GM21360 (cell line): Measurements from ENCODE around the gene SEPTIN2.
"Not testable (repeated sequence)": the region's sequence is repeated elsewhere in the genome, so short reads cannot be mapped to it uniquely, and the experiment has no call there.

ENCODE experiments used
- ATAC-seq: cut with Tn5 transposase; IDR thresholded peaks from one replicate; pipeline ENCODE4 v1.9.1; 2021; ENCODE audit warnings: mild to moderate bottlenecking, moderate library complexity; ENCODE audit not compliant: unreplicated experiment

Gene SEPTIN2

DNA sequence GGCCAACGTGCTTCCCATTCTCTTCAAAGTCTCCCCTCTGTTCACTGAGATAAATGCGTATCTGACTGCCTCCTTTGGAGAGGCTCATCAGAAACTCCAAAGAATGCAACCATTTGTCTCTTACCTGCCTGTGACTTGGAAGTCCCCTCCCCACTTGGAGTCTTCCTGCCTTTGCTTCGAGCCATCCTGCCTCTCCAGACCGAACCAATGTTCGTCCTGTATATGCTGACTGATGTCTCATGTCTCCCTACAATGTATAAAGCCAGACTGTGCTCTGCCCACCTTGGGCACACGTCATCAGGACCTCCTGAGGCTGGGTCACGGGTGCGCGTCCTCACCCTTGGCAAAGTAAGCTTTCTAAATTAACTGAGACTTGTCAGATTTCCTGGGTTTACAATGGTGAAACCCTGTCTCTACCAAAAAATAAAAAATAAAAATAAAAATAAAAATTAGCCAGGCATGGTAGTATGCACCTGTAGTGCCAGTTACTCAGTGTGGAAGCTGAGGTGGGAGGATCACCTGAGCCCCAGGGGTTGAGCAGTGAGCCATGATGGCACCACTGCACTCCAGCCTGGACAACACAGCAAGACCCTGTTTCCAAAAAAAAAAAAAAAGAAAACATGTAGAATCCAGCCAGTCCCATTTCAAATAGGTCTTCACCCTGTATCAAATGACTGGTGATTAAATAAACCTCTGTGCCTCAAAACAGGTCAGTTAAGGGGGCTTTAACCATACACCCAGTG, 29.2 kb upstream of the SEPTIN2 start:
- no peak for ATAC-seq

DNA sequence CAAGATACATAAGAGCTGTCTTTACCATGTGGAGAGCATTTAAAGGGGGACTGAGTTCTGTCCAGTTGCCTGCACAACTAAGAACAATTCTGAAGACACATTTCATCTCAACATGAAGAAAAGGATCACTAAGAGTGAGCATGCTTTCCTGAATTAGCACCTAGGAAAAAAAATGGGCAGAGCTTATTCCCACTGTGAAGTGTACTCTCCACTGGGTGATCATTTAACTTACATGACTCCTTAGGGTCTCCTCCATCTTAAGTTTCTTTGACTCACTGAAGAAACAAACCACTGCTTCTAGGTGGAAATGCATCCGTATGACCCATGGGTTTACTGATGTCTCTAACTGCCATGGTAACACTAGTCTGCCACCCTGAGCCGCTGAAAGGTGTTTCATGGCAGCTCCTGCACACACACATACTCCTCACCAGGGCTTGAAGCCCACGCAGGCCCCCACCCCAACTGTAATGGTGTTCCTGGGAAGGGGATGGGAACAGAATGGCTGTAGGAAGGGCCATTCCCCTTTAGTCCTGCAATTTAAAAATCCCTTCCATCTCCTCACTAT, 27.3 kb upstream of the SEPTIN2 start:
- no peak for ATAC-seq

DNA sequence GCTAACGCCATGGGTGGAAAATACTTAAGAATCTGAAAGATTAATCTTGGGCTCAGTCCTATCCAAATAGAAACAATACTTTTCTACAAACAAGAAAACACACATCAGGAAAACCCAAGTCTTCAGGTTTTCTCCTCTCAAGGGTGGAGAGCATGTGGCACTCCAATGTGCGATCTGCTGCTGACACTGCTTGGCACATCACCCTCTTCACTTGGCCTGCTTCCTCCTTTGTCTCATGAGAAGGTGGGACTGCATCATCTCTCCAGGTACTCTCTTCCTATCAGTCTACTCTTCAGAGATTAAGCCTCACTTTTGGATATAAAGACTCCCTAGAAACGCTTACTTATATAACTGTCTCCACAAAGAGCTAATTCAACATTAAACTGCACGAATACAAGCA, 26.7 kb upstream of the SEPTIN2 start:
- no peak for ATAC-seq

DNA sequence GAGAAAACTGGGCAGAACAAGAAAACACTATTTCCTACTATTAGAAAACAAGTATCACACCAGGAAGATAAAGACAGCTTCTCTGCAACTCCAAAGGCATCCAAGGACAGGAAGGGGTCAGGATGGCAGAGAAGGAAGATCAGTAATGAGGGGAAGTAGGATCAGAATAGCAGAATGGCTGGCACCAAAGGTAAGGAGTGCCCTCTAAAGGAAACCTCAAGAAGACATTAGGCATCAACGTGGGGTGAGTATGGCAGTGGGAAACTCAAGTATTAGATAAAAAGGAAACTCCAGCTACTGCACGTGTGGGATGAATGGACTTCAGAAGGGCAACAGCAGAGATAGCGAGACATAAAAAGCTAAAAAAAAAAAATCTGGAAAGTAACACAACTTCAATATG, 26.1 kb upstream of the SEPTIN2 start:
- ATAC-seq, result no peak

DNA sequence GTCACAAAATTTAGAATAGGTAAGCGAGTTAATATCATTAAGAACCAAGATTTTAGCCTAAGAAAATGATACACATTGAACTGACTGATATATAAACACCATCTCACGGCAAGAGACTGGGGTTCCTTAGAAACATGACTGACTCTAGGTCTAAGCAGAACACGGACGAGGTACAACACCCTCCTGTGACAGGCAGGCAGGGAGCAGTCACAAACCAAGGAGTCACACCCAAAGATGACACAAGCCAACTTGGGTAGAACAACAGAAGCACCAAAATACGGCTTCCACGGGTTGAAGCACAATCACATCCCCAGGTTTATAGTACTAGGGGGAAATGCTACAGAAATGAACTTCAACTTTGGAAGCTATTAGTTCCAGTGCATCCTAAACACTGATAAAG, 24.6 kb upstream of the SEPTIN2 start:
- ATAC-seq, result no peak

DNA sequence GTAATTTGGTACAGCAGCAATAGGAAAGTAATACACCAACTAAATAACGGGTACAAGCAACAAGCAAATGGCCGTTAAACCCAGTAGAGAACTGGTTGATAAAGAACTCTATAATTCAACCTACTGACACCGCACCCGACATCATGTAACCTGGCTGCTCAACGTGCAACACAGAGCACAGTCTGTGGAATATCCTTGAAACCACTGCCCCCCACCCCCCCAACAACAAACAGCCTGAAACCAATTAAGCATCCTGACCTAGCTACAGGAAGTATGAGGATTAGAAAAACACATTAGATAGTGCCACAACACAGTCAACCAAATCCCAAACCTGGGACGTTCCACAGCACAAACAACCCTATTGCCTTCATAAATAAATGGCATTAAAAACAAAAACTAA, 23.7 kb upstream of the SEPTIN2 start:
- ATAC-seq, result no peak

DNA sequence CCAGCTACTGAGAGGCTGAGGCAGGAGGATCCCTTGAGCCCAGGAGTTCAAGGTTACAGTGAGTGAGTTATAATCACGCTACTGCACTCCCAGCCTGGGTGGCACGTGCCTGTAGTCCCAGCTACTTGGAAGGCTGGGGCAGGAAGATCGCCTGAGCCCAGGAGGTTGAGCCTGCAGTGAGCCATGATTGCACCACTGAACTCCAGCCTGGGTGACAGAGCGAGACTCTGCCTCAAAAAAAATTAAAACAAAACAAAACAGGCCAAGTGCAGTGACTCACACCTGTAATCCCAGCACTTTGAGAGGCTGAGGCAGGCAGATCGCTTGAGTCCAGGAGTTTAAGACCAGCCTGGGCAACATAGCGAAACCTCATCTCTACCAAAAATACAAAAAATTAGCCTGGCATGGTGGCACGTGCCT, 22.3 kb upstream of the SEPTIN2 start:
- ATAC-seq, result not testable (repeated sequence)

DNA sequence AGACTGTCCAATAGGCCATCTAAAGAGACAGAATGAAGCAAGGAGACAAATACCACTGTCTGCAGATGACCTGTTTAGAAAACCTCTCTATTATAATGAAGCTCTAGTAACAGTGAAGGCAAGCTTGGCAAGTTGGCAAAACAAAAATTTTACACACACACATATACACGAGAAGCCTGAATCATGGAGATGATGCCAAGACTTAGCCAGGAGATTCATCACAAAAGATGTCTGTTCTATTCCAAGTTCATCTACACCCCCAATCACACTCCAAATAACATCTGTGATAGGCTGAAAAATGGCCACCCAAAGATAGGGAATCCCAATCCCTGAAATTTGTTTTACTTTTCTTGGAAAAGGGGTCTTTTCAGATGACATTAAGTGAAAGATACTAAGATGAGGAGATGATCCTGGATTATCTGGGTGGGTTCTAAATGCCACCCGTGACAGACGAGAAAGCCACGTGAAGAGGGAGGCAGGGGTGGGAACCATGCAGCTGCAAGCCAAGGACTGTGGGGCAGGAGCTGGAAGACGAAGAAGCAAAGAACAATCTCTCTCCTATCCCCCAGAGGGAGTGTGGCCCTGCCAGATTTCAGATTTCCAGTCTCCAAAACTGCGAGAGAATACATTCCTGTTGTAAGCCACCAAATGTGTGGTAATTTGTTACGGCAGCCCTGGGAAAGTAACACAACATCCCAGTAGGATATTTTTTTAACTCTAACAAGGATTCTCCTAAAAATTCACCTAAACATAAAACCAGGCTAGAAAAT, 20.2 kb upstream of the SEPTIN2 start:
- ATAC-seq, result no peak

DNA sequence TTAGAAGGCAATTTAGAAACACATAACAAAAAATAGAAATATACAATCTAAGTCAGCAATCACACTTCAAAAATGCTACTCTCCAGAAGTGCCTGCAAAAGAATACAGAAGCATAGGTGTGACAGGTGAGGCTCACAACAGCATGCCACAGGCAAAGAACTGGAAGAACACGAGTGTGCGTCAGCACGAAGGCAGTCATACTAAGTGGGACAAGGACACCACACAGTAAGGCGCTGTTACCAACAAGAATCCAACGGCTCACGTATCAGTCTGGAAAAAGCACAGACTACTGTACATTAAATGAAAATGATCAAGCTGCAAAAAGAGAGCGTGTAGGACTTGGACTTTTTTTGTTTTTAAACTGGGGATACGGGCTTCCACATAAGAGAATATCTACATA, 19.0 kb upstream of the SEPTIN2 start:
- ATAC-seq, result no peak

DNA sequence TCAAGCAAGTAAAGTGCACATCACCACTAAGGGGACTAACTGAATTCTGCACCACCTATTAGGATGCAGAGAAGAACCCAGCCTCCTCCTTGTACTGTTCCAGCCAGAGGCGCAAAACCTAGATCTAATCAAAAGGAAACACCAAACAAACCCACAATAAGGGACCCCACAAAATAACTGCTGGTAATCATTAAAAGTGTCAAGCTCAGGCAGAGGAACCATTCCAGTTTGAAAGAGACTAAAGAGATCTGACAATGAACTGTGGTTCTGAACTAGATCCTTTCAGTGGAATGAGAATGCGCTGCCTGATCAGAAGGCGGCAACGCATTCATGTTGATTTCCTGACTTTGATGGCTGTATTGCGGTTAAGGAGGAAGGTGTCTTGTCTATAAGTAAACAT, 17.1 kb upstream of the SEPTIN2 start:
- no peak for ATAC-seq

DNA sequence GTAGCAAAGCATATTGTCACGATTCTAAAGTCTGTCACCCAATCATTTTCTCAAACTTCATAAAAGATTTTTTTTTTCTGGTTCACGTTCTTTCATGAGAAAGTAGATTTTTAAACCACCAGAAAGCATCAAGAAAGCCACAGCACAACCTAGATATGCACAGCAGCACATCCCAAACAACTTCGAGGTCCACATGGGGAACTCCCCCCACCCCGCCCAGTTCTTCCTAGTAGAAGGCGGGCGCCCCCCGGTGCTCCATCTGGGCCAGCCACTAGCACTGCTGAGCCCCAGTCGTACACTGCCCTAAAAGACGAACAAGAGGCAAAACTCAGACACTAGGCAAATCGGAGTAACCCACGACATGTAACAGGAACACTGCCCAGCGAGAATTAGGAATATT, 15.7 kb upstream of the SEPTIN2 start:
- ATAC-seq, result no peak

DNA sequence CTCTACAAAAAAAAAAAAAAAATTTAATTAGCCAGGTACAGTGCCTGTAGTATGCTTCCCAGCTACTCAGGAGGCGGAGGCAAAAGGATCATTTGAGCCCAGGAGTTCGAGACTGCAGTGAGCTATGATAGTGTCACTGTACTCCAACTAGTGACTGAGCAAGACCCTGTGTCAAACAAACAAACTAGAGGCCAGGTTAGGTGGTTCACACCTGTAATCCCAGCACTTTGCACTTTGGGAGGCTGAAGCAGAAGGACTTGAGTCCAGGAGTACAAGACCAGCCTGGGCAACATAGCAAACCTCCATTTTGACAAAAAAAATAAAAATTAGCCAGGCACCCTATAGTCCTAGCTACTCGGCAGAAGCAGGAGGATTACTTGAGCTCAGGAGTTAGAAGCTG, 13.6 kb upstream of the SEPTIN2 start:
- no peak for ATAC-seq

DNA sequence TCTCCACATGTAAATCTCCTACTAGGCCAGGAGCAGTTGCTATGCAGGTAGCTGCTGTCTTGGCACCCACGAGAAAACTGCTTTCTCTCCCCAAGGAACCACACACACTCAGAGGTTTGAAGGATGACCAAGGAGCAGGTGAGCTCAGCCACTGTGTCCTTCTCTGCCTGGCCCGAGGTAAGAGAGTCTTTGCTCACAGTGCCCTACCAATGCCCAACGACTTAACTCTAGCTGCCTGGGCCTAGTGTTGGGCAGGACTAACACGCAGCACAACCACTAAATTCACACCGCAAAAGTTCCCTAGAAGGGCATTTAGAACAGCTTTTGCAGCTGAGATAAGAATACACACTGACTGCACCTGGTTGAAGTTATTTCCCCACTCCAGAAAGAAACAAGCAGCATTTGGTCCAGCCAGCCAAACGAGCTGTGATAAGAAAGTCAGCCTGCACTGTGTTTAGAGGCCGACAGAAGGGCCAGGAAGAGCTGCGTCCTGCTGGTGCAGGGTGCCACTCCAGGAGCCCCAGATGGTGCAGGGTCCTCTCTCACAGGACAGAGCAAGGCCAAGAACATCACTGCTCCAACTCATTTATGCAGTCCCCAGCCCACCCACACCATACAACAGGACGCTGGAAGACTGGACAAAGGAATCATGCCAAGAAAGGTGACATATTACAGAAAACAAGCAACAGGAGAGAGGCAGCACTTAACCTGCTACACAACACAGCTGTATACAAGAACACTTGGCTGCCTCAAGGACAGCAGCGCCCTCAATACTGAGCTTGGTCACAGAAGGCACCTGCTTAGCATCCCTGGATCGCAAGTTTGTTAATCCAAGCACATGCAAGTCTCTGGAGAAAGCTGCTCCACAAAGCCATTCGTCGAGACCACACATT, 12.7 kb upstream of the SEPTIN2 start:
- no peak for ATAC-seq

DNA sequence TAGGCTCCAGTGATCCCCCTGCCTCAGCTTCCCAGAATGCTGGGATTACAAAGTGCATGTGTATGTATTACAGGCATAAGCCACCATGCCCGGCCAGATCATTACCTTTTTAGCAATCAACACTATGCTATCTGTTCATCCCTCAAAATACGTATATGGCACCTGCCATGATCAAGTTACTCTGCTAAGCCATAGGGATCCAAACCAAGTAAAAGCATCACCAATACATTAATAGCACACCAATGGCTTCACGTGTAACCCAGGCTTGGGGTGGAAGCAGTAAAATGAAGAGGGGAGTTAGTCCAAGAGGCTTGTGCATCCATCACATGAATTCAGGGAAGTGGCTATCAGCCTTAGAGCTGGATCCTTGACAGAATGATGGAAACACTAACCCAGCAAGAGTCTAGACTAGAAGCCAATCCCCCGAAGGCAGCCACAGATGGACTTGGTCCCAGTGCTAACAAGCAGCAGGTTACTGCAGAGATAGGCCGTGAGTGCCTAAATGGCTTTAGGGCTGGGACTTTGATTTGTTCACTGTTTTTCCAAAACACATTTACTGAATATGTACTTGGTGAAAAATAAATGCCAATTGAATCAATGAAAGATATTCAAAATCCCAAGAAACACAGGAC, 11.6 kb upstream of the SEPTIN2 start:
- no peak for ATAC-seq

DNA sequence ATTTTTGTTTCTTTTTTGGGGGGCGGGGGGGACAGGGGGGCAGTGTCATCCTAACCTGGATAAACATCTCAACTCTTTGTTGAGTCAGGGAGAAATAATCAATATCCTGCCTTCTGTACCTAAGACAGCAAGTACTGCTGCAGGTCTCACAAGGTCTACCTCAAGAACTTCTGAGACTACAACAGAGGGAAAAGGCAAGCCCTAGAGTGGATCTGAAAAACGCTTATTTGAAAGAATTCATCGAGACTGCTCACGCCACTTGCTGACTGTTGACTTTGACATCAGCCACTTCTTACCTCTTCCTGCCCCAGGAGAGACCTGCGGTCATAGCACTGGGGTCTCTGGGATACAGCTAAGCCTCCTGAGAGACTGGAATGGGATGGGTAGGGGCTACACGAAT, 8.7 kb upstream of the SEPTIN2 start:
- no peak for ATAC-seq

DNA sequence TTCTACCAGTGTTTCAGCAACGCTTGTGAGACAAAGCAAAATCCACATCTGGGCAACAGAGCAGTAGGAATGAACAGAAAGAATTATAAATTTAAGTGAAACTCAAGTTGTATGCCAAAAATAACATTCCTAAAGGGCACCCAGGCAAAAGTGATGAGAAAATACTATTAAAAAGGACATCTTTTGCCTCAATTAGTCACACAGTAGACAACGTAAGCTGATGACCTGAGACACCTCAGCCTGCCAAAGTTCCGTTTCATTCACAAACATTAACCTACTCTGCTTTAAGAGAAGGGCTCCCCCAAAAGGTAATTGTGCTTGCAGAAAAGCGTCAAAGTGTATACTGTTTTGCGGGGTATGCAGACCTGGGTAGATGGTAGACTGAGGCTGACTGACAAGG, 7.5 kb upstream of the SEPTIN2 start:
- no peak for ATAC-seq

DNA sequence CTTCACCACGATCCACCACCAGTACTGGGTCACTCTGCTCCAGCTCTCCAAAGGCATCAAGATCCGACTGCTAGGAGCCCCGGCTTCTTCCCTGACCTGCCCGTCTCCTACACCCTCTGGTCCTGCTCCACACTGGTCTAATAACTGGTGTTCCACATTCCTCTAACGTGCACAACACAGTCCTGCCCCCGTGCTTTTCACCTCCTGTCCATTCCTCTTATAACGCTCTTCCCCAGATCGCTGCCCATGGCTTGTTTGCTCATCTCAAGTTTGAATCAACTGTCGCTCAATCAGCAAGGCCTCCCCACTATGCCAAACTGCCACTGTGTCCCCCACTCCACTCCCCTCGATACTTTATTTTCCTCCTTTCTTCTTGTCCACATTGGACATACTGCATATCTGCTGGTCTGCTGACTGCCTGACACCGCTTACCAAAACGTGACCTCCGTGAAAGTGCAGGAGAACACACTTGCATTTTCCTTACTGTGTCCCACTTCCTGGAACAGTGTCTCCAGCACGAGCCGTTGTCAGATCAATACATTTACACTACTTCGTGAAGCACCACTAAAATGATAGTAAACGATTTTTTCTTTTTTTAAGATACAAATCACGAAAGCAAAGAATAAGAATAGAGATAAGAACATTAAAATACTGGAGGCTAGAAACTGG, 6.8 kb upstream of the SEPTIN2 start:
- no peak for ATAC-seq

DNA sequence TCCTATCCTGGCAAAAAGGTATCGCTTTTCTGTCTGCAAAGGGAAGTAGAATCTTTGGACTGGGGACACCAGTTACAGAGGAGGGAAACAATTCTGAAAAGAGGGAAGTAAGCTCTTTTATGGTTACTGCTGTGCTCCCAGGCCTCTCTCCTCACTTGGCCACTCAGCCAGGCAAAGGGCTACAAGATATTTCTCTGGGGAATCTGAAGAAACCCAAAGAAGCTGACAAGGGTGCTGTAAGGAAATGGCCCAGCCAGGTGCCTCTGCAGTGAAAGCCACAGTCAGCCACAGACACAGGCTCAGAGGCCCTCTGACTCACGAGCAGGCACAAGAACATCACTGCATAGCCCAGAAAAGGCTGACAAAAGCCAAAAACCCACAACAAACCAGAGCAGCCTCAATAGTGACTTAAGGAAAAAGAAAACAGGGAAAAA, 6.0 kb upstream of the SEPTIN2 start:
- ATAC-seq, result no peak

DNA sequence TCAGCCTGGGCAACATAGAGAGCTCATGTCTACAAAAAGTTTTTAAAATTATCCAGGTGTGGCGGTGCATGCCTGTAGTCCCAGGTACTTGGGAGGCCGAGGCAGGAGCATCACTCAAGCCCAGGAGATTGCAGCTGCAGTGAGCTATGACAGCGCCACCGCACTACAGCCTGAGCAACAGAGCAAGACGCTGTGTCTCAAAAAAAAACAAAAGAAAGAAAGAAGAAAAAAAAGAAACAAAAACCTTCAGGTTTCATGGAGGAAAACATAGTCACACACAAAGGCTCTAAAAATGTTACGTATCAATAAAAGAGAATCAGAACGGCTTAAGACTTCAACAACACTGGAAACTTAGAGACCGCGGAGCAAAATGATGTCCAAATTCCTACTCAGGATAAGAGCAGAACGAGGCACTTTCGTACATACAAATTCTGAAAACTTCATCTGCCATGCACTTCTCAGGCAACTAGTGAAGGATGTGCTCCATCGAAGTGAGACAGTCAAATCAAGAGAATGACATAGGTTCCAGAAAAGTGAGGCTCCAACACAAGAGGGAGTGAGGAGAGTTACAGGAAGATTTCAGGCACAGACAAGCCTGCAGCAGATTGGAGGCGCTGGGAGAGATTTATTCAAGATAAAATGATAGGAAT, 4.7 kb upstream of the SEPTIN2 start:
- ATAC-seq, result no peak

DNA sequence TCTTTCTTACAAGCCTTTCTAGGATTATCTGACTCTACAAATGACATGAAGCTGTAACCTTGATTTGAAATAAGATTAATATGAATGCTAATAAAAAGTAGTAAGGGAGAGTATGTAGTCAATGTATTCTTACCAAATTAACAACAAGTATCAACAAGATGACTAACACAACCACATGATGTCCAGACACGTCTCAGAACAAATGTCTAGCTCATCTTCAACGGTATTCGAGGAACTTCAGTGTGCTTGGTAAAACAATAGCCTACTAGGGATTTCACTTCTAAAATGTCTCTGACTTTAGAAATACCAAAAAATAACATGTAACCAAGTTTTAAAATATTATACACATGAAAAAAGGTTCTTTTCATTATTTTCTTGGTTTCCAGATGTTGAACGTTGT, 3.6 kb upstream of the SEPTIN2 start:
- ATAC-seq, result no peak
